Neural crest cell (in vitro differentiated cells): Measurements from ENCODE around the gene KRT5. TPM values are rescaled to one million over a fixed set of nuclear protein-coding genes. Genes with fewer than 3 reads are reported as not detected.
A peak's percentile ranks its signal among the peaks of the same experiment; 100 is the strongest.

Experiments
- DNase-seq: peaks from one replicate; pipeline ENCODE4 v3.0.0; 2021; ENCODE audit warnings: low read depth, mixed read lengths, low spot score
- H3K27ac Mint-ChIP-seq: one replicate; pipeline ENCODE4 v1.8.0; 2021; ENCODE audit warnings: mild to moderate bottlenecking, mixed read lengths; ENCODE audit not compliant: unreplicated experiment
- H3K27me3 Mint-ChIP-seq: 2 replicates; pipeline ENCODE4 v1.8.0; 2021; ENCODE audit warnings: low read depth, mild to moderate bottlenecking, mixed read lengths
- H3K36me3 Mint-ChIP-seq: 2 replicates; pipeline ENCODE4 v1.8.0; 2021; ENCODE audit warnings: low read depth, mild to moderate bottlenecking, mixed read lengths
- H3K4me1 Mint-ChIP-seq: 2 replicates; pipeline ENCODE4 v1.8.0; 2021; ENCODE audit warnings: mixed read lengths
- H3K4me3 Mint-ChIP-seq: one replicate; pipeline ENCODE4 v1.8.0; 2021; ENCODE audit warnings: mild to moderate bottlenecking, mixed read lengths
- H3K9me3 Mint-ChIP-seq: 2 replicates; pipeline ENCODE4 v1.8.0; 2021; ENCODE audit warnings: mixed read lengths
- total RNA-seq: library from RNA; stranded (reverse); gene quantifications from 2 replicates; pipeline ENCODE4 v1.2.1, GENCODE V29; 2021
- TF ChIP-seq, protein P1 (sequence below): fragments of 200-600 bp; sonication (generic); conservative IDR thresholded peaks from 2 replicates; pipeline ENCODE4 v1.5.0; 2021; ENCODE audit warnings: antibody characterized with exemption, mild to moderate bottlenecking

The KRT5 gene
- total RNA-seq, 1 donor from 2014 or later, result not detected

- DNase-seq, result no peak
- Mint-ChIP-seq H3K36me3 (no peaks in the 10 kb centered on the region), H3K27ac (no peak overlapping the region), H3K4me3 (no peak overlapping the region), H3K4me1 (no peaks in the 10 kb centered on the region), H3K27me3 (peaks cover 41% of the 10 kb centered on the region), H3K9me3 (no peaks in the 10 kb centered on the region)
- TF ChIP-seq, protein P1, sequence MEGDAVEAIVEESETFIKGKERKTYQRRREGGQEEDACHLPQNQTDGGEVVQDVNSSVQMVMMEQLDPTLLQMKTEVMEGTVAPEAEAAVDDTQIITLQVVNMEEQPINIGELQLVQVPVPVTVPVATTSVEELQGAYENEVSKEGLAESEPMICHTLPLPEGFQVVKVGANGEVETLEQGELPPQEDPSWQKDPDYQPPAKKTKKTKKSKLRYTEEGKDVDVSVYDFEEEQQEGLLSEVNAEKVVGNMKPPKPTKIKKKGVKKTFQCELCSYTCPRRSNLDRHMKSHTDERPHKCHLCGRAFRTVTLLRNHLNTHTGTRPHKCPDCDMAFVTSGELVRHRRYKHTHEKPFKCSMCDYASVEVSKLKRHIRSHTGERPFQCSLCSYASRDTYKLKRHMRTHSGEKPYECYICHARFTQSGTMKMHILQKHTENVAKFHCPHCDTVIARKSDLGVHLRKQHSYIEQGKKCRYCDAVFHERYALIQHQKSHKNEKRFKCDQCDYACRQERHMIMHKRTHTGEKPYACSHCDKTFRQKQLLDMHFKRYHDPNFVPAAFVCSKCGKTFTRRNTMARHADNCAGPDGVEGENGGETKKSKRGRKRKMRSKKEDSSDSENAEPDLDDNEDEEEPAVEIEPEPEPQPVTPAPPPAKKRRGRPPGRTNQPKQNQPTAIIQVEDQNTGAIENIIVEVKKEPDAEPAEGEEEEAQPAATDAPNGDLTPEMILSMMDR, result no peak
Measured at GRCh38 chr12:52552055-52552454, 31.9 kb upstream of the KRT5 start.

- Mint-ChIP-seq H3K36me3 (no peaks in the 10 kb centered on the region), H3K27me3 (peaks cover 44% of the 10 kb centered on the region)
Measured at GRCh38 chr12:52551216-52551865, 31.1 kb upstream of the KRT5 start.

GRCh38 chr12:52546126-52546525, 25.9 kb upstream of the KRT5 start:
- no peak overlapping the region for H3K4me3 Mint-ChIP-seq
- H3K36me3 Mint-ChIP-seq, result no peaks in the 10 kb centered on the region
- TF ChIP-seq, protein P1, result no peak
- H3K27me3 Mint-ChIP-seq, result peaks cover 23% of the 10 kb centered on the region
- H3K9me3 Mint-ChIP-seq, result no peaks in the 10 kb centered on the region
- H3K4me1 Mint-ChIP-seq, result no peaks in the 10 kb centered on the region
- no peak overlapping the region for H3K27ac Mint-ChIP-seq
- no peak for DNase-seq

More at GRCh38 chr12:52551216-52551865, 31.1 kb upstream of the KRT5 start:
- no peaks in the 10 kb centered on the region for H3K9me3 Mint-ChIP-seq
- DNase-seq, result no peak
- H3K4me3 Mint-ChIP-seq, result no peak overlapping the region
- H3K4me1 Mint-ChIP-seq, result no peaks in the 10 kb centered on the region
- TF ChIP-seq, protein P1, result no peak
- H3K27ac Mint-ChIP-seq, result no peak overlapping the region

DNA sequence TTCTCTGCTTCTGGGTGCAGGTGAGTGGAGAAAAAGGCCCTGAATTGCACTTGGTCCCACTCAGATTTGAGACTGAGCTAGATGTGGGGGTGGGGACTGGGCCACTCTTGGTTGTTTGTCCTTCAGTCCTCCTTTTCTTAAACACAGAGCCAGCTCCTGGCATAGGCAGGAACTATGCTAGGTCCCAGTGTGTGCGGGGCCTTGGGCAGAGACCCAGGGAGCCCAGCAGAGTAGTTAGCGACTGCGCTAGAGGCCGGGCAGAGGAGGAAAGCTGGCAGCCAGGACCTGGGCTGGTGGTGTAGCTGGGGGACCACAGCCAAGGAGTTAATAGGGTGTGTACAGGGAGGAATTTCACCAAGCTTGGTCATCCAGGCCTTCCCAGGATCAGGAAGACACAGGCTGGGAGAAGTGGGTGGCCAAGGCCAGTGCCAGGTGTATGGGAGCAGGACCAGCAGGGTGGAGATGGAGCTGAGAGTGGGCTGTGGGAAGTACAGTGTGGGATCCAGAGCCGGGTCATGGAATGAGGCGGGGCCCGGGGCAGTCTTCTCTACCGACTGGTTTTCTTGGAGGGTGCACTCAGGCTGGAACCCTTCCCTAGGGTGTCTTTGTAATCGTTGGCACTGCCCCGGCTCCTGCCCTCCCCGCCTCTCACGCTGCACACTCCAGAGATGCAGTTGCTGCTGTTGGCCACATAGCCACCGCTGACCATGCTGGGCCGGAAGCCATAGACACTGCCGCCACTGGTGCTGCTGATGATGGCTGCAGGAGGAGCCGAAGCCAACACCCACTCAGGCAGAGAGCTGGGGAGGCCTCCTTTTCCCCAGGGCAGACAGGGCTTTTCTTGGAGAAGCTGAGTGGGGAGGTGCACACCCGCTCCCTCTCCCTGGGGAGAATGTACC, 24.0 kb upstream of the KRT5 start:
- Mint-ChIP-seq H3K27ac (peak overlapping the region; percentile 43), H3K36me3 (no peaks in the 10 kb centered on the region), H3K4me1 (no peaks in the 10 kb centered on the region), H3K4me3 (no peak overlapping the region), H3K9me3 (no peaks in the 10 kb centered on the region), H3K27me3 (peaks cover 12% of the 10 kb centered on the region)
- no peak for DNase-seq
- TF ChIP-seq, protein P1, result no peak

- Mint-ChIP-seq H3K9me3 (no peaks in the 10 kb centered on the region), H3K4me1 (no peaks in the 10 kb centered on the region)
Measured at GRCh38 chr12:52542785-52543318, 22.7 kb upstream of the KRT5 start.

More at GRCh38 chr12:52542785-52543318, 22.7 kb upstream of the KRT5 start:
- Mint-ChIP-seq H3K27ac (peak overlapping the region; percentile 53), H3K4me3 (no peak overlapping the region), H3K36me3 (no peaks in the 10 kb centered on the region), H3K27me3 (peaks cover 10% of the 10 kb centered on the region)
- TF ChIP-seq, protein P1, result no peak
- no peak for DNase-seq
